HG03045 (cell line): ENCODE results near the gene CD37.
"Not testable (repeated sequence)": the region's sequence is repeated elsewhere in the genome, so short reads cannot be mapped to it uniquely, and the experiment has no call there.

Source experiments
- ATAC-seq: cut with Tn5 transposase; IDR thresholded peaks from one replicate; pipeline ENCODE4 v1.9.1; 2021; ENCODE audit warnings: mild to moderate bottlenecking, moderate library complexity; ENCODE audit not compliant: unreplicated experiment

CD37 gene, protein sequence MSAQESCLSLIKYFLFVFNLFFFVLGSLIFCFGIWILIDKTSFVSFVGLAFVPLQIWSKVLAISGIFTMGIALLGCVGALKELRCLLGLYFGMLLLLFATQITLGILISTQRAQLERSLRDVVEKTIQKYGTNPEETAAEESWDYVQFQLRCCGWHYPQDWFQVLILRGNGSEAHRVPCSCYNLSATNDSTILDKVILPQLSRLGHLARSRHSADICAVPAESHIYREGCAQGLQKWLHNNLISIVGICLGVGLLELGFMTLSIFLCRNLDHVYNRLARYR

DNA sequence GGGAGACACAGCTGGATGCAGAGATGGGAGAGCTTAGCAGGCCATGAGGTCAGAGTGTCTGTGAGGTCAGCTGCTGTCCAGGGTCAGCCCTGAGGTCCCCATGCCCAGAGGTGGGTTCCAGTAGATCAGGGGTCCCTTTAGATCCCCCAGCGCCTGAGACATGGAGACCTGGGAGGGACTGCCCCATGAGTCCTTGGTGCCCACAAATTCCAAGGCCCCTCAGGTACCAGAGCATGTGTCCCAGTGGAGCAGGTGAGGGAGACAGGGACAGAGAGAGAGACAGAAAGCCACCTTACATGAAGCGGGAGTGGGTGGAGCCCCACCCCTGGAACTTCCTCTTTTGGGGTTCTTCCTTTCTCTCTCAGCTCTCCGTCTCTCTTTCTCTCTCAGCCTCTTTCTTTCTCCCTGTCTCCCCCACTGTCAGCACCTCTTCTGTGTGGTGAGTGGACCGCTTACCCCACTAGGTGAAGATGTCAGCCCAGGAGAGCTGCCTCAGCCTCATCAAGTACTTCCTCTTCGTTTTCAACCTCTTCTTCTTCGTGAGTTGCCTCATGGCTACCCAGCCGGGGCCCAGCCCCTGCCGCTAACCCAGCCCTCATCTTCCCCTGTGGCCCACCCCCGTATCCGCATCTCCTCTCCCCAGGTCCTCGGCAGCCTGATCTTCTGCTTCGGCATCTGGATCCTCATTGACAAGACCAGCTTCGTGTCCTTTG lies at the start of gene CD37:
TSS of gene CD37 (plus strand) at position 336 of the 713 bp plus-strand sequence. CDS start at position 471, 135 bp downstream.
- ATAC-seq, result no peak

DNA sequence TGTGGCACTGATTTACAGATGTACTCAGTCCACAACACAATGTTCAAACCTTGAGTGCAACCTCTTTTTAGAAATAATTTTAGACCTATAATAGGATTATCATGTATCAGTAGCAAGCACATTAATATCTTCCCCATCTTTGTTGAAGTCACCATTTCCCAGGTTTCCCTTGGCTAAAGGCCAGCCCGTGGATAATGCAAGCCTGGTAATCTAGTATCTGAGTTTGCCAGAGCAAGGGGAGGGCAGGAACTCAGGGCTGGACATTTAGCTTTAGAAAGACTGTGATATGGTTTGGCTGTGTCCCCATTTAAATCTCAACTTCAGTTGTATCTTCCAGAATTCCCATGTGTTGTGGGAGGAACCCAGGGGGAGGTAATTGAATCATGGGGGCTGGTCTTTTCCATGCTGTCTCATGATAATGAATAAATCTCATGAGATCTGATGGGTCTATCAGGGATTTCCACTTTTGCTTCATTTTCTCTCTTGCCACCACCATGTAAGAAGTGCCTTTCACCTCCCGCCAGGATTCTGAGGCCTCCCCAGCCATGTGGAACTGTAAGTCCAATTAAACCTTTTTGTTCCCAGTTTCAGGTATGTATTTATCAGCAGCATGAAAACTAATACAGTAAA lies 48.0 kb upstream of the CD37 start:
- no peak for ATAC-seq

DNA sequence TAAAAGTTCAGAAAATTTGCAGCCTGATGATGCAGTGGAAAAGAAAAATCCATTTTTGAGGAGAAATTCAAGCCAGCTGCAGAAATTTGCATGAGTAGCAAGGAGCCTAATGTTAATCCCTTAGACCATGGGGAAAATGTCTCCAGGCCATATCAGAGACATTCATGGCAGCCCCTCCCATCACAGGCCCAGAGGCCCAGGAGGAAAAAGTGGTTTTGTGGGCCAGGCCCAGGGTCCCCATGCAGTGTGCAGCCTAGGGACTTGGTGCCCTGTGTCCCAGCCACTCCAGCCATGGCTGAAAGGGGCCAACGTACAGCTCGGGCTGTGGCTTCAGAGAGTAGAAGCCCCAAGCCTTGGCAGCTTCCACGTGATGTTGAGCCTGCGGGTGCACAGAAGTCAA lies 47.0 kb upstream of the CD37 start:
- not testable (repeated sequence) for ATAC-seq

DNA sequence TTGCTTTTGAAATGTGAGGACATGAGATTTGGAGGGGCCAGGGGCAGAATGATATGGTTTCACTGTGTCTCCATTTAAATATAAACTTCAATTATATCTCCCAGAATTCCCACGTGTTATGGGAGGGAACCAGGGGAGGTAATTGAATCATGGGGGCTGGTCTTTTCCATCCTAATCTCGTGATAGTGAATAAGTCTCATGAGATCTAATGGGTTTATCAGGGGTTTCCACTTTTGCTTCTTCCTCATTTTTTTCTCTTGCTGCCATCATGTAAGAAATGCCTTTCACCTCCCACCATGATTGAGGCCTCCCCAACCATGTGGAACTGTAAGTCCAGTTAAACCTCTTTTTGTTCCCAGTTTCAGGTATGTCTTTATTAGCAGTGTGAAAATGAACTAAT lies 45.9 kb upstream of the CD37 start:
- not testable (repeated sequence) for ATAC-seq

DNA sequence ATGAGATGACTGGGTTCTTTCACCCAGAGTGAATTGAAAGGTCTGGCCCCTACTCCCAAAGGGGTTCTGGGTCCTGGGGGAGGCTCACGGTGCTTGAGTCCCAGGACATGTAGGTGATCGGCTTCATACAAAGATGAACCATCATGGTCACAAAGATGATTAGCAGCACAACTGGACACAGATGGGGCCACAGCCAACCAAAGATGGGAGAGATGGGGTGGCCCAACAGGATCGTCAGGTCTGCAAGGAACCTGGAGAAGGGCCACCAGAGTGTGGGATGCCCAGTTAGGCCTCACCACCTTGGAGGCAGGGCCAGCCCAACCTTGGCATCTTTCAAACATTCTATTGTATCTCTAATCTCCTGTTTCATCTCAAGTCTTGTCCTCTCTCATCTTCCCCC lies 44.7 kb upstream of the CD37 start:
- no peak for ATAC-seq

DNA sequence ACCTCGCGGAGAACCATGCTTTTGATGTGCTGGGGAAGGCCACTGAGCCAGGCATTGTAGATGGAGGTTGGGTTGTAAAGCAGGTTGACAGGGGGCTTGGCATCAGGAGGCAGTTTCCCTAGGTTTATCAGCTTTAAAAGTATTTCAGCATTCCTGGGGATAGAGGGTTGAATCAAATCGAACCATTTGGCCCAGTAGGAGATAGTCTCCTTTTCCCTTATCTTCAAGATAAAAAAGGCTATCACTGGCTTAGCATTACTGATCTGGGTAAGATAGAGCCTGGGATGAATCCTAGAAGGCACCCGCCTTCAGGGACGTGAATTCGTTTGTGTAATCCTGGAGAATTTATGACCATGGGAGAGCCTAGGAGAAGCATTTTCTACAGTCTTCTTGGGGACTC lies 40.8 kb upstream of the CD37 start:
- ATAC-seq, result no peak

DNA sequence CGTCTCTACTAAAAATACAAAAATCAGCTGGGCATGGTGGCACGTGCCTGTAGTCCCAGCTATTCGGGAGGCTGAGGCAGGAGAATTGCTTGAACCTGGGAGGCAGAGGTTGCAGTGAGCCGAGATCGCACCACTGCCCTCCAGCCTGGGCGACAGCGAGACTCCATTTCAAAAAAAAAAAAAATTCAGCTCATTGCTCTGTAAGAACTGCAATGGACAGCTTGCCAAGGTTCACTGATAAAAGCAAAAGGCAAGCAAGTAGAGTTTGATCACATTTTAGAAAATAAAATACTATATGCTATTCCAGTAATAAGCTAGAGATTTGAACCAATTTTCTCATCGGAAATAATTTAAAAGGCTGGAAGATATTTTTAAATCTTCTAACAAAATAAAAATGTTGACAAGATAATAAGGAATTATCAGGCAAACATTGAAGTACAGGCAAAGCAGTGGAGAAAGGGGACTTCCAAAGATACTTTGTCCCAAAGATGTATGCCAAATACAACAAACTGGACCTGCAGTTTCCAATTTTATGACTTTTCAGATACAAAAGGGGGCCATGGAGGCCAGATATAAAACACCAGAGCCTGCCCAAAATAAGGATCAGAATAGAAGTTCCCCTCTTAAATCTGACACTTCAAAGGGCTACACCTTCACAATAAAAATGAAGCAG lies 39.9 kb upstream of the CD37 start:
- ATAC-seq, result no peak

DNA sequence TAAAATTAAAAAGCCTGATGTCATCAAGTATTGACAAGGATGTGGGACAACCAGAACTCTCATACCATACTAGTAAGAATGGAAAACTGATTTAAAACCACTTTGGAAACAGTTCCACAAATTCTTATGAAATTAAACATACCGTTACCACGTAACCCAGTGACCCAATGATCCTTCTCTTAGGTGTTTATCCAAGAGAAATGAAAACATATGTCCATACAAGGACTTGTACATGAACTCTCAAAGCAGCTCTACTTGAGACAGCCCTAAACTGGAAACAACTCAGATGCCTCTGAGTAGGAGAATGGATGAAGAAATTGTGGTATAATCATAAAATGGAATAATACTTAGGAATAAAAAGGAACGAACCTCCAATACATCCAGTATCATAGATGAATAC lies 37.8 kb upstream of the CD37 start:
- ATAC-seq, result no peak

DNA sequence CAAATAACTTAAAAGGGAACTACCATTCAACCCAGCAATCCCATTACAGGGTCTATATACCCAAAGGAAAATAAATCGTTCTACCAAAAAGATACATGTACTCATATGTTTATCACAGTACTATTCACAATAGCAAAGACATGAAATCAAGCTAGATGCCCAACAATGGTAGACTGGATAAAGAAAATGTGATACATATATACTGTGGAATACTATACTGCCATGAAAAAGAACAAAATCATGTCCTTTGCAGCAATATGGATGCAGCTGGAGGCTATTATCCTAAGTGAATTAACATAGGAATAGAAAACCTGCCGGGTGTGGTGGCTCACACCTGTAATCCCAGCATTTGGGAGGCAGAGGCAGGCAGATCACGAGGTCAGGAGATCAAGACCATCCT lies 36.6 kb upstream of the CD37 start:
- not testable (repeated sequence) for ATAC-seq

DNA sequence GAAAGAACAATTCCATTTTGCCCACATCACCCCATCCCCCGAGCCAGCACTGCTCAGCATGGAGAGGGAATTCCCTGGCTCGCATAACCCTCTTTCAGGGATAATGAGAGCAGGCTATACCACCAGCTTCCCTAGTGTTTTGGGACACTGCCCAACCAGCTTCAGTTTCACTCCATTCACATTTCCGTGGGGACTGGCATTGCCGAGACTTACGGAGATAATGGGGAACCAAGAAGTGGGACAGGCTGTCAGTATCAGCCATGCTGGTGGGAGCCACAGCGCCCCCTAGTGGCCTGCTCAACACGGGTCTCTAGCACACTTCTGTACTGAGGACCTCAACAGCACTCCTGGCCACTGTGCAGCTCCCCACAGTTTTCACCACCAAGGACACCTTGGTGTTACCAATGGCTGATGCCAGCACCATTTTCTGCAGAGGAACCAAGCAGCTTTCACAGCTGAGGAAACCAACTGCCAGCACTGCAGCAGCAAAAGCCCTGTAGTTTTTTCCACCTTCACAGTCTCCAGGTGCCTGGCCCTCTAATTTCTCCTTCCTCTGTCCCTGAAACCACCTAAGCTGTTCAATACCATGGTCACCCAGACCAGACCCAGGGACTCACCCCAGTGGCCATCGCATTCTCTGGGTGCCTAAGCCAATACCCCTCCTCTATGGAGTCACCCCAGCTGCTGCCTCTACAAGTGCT lies 33.9 kb upstream of the CD37 start:
- ATAC-seq, result no peak

DNA sequence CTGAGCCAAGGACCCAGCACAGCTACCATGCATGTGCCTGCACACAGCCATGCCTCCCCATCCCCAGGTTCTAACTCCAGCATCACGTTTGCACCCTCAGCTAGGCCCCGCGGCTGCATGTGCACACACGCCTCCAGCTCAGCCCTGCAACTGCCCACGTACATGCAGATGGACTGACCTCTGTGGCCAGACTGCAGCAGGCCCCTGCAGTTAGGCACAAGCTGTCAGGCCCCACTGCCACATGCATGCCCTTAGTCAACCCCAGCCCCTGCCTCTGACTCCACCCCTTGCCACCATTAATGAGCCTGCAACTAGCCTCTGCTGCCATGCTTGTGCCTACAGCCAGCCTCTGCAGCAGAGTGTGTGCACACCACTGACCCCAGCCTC lies 33.3 kb upstream of the CD37 start:
- ATAC-seq, result no peak

DNA sequence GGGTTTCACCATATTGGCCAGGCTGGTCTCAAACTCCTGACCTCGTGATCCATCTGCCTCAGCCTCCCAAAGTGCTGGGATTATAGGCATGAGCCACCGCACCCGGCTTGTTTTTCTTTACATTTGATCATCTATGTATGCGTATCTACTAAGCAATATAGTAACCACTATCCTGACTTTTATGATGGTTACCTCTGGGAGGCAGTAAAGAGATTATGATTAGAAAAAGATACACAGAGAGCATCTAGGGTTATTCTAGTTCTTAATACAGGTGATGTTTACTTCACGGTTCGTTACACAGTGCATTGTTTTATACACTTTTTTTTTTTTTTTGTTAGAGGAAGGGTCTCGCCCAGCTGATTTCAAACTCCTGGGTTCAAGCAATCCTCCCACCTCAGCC lies 28.5 kb upstream of the CD37 start:
- not testable (repeated sequence) for ATAC-seq

DNA sequence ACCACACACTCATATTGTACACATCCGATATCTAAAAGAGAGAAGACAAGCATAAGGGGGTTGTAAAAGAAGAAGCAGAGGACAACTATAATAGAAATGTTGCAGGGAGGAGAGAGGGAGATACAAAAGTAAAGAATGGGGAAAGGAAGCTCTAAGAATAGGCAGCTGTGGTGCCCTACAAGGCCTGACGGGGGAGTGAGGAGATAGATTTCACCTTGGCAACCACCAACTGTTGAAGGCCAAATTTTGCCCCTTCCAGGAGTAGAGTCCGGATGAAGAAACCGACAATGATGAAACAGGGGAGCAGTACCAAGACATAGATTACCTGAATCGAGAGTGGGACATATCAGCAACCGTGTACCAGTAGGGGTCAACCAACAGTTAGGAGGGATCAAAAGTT lies 26.1 kb upstream of the CD37 start:
- no peak for ATAC-seq

DNA sequence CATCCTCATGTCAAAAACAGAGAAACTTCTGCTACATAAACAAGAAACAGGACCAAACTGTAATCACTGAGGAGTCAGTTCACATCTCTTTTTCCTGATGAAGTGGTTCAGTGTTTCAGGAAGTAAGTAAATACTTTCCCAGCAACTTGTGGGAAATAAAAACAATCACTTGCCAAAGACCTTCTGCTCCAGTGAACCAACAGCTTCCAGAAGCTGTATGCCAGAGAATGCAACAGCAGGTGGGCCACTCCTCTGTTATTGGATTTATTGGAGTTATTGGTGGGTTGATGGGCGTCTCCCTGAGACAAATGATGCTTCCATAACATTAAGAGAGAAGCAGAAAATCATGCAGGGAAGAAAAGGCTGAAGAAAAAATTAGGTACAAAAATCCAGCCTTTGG lies 20.1 kb upstream of the CD37 start:
- no peak for ATAC-seq

DNA sequence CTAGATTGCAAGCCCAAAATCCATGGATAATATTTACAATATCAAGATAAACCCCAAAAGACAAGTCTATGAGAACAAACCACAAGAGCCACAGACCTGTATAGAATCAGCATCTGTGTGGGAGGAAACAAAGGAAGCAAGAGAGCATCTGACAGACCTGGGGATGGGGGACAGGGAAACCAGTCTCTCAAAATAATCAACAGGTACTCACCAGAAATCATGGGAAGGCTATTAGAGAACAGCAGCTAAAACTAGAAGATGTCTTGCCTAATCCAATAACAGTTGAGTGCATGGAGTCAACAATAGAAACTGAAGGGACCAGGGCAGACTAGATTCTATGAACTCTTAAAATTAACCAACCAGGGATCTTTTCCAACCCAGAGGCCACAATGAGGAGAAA lies 18.9 kb upstream of the CD37 start:
- ATAC-seq, result no peak

DNA sequence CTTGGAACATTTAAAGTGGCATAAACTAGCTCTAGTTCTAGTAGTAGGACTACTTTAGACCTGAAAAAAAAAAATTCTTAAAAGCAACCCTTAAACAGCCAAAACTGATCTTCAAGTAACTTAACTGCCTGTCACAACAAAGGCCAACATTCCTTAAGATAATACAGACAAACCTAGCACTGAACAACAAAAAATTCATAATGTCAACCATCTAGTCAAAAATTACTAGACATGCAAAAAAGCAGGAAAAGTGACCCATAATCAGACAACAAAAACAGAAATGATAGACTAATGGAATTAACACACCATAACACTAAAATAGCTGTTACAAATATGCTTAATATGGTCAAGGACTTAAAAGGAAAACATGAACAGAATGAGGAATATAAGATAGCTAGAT lies 16.9 kb upstream of the CD37 start:
- ATAC-seq, result no peak

DNA sequence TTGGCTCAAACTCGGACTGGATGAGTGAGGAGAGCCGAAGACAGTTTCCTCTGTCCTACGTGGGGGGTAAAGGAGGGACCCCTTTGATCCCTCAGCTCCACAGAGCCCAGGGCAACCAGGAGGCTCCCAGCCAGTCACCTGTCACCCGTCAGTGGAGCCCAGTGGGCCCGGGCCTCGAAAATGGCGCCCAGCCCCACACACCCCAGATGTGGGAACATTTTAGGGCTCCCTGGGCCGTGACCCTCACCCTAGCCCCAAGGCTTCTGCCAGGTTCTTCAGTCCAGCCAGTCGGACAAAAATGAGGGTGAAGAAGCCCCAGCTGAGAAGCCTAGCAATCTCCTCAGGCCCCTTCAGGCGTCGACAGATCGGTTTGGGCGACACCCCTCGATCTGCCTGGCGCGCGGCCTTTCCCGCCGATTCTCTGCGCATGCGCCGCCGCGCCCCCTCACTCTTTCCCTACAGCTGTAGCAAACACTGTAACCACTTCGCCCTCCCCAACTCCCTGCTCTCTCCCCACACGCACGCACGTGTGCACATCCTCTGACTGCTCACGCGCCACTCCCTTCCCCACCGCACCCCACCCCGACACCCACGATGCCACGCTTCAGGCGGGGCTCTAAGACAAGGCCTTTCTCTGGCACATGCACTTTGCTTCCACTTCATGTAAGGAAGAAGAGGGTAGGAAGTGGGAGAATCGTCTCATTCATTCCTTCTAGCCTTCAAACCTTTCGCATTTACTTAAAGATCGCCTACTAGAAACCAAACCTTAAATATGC lies 10.2 kb upstream of the CD37 start, which contains the start of gene SLC6A16:
TSS of gene SLC6A16 (minus strand) at position 391 of the 776 bp plus-strand sequence. CDS start 13,844 bp downstream, outside the sequence.
- no peak for ATAC-seq

DNA sequence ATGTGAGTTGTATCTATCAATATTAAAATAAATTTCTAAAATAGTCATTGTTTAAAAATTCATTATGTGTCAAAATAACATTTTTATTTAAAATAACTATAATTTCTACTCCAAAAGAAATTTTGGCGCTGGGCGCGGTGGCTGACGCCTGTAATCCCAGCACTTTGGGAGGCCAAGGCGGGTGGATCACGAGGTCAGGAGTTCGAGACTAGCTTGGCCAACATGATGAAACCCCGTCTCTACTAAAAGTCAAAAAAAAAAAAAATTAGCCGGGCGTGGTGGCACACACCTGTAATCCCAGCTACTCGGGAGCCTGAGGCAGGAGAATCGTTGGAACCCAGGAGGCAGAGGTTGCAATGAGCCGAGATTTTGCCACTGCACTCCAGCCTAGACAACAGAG lies 9.4 kb upstream of the CD37 start:
- ATAC-seq, result not testable (repeated sequence)

DNA sequence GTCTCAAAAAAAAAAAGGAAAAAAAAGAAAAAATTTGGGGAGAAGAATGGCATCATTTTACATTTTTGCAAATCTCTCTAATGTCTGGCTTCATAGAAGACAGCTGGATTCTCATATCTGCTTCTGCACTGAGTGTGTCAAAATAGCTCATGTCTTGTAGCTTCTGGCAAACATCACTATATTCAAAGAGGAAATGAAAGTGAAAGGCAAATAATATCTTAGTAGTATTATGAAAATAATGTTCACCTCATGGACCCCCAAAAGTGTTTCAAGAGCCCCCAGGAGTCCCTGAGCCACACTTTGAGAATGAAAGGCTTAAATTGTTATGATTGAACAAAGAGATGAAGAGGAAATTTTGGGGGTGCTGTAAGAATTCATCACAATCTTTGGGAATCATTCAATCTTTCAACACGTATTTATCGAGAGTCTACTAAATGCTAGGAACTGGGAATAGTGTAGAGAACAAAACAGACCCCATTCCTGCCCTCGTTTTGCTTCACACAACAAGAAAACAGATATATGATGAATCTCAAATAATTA lies 9.0 kb upstream of the CD37 start:
- no peak for ATAC-seq
